Measurements from ENCODE around the gene GALNT13.

DNA sequence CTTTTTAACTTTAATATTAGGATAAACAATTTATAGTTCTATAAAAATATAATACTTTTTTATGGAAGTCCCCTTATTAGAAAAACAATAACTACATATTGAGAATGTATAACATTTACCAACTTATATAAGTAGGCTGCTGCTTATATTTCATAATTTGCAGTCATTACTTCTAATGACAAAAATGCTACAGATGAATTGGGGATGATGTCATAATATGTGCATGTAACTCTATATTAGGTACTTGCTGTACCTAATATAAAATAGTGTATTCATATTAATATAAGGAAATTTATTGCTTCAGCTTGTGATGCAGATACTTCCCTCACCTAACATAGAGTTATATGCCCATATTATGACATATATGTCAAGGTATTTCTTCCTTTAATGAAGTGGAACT is 100.7 kb downstream of the GALNT13 start:
- TF ChIP-seq, protein P1, sequence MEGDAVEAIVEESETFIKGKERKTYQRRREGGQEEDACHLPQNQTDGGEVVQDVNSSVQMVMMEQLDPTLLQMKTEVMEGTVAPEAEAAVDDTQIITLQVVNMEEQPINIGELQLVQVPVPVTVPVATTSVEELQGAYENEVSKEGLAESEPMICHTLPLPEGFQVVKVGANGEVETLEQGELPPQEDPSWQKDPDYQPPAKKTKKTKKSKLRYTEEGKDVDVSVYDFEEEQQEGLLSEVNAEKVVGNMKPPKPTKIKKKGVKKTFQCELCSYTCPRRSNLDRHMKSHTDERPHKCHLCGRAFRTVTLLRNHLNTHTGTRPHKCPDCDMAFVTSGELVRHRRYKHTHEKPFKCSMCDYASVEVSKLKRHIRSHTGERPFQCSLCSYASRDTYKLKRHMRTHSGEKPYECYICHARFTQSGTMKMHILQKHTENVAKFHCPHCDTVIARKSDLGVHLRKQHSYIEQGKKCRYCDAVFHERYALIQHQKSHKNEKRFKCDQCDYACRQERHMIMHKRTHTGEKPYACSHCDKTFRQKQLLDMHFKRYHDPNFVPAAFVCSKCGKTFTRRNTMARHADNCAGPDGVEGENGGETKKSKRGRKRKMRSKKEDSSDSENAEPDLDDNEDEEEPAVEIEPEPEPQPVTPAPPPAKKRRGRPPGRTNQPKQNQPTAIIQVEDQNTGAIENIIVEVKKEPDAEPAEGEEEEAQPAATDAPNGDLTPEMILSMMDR (IDR thresholded peaks at IDR 0.05; ENCODE audit: insufficient read depth, low read depth, low read length): no peak
- no peak for TF ChIP-seq EZH2 (IDR thresholded peaks at IDR 0.05; ENCODE audit: insufficient read depth, low read length)
